ENCODE results near the gene MRPS27. TPM values are rescaled to one million over a fixed set of nuclear protein-coding genes. Genes with fewer than 3 reads are reported as not detected.

The MRPS27 gene
- polyA plus RNA-seq, 2 of the 4 experiments (the other 2 are of a cell fraction) = 81.0 to 141 TPM

DNA sequence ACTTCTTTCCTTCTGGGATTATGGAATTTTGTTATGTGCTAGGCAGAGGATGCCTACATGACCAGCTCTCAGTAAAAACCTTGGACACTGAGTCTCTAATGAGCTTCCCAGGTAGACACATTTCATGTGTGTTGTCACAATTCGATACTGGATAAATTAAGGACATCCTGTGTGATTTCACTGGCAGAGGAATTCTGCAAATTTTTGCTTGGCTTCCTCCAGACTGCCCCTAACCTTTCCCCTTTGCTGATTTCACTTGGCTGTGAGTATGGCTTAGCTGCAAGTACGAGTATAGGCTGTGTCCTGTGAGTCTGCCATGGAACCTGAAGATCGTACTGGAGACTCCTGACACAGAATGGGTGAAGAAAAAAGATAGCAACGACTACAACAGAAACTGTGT lies 47.6 kb downstream of the MRPS27 start:
- no peaks in the 10 kb centered on the region for H3K9me3 ChIP-seq
- TF ChIP-seq HOXB5 (CRISPR knock-in tag; IDR thresholded peaks at IDR 0.05) (no peak), FOXS1 (CRISPR knock-in tag; IDR thresholded peaks at IDR 0.05) (no peak), BHLHE40 (IDR thresholded peaks at IDR 0.05; ENCODE audit: low read depth, low read length) (no peak), CEBPB (IDR thresholded peaks at IDR 0.05) (no peak), TFCP2L1 (CRISPR knock-in tag; IDR thresholded peaks at IDR 0.05) (no peak), NPAS2 (CRISPR knock-in tag; IDR thresholded peaks at IDR 0.05; ENCODE audit: borderline replicate concordance) (no peak), RNF2 (IDR thresholded peaks at IDR 0.05; ENCODE audit: borderline replicate concordance, low read depth) (no peak), POLR2AphosphoS2 (conservative IDR thresholded peaks at IDR 0.05; ENCODE audit: low read length) (no peak), CBX2 (IDR thresholded peaks at IDR 0.05; ENCODE audit: borderline replicate concordance, low read depth) (no peak), EP300 (IDR thresholded peaks at IDR 0.05) (no peak), RARB (CRISPR knock-in tag; IDR thresholded peaks at IDR 0.05) (no peak), MYC (IDR thresholded peaks at IDR 0.05; ENCODE audit: borderline replicate concordance, low read length) (no peak)
- TF ChIP-seq, protein P1, sequence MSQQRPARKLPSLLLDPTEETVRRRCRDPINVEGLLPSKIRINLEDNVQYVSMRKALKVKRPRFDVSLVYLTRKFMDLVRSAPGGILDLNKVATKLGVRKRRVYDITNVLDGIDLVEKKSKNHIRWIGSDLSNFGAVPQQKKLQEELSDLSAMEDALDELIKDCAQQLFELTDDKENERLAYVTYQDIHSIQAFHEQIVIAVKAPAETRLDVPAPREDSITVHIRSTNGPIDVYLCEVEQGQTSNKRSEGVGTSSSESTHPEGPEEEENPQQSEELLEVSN (IDR thresholded peaks at IDR 0.05; ENCODE audit: borderline replicate concordance, low read depth) = no peak
- TF ChIP-seq, protein P2, sequence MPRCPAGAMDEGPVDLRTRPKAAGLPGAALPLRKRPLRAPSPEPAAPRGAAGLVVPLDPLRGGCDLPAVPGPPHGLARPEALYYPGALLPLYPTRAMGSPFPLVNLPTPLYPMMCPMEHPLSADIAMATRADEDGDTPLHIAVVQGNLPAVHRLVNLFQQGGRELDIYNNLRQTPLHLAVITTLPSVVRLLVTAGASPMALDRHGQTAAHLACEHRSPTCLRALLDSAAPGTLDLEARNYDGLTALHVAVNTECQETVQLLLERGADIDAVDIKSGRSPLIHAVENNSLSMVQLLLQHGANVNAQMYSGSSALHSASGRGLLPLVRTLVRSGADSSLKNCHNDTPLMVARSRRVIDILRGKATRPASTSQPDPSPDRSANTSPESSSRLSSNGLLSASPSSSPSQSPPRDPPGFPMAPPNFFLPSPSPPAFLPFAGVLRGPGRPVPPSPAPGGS (IDR thresholded peaks at IDR 0.05) = no peak
- TF ChIP-seq, protein P3, sequence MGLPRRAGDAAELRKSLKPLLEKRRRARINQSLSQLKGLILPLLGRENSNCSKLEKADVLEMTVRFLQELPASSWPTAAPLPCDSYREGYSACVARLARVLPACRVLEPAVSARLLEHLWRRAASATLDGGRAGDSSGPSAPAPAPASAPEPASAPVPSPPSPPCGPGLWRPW (IDR thresholded peaks at IDR 0.05) = no peak
- TF ChIP-seq, protein P4, sequence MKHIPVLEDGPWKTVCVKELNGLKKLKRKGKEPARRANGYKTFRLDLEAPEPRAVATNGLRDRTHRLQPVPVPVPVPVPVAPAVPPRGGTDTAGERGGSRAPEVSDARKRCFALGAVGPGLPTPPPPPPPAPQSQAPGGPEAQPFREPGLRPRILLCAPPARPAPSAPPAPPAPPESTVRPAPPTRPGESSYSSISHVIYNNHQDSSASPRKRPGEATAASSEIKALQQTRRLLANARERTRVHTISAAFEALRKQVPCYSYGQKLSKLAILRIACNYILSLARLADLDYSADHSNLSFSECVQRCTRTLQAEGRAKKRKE (CRISPR knock-in tag; IDR thresholded peaks at IDR 0.05; ENCODE audit: low read depth) = no peak
- H3K27ac ChIP-seq = no peak overlapping the region
- 79% methylated on average over 4 of the region's 4 CpGs for WGBS (ENCODE audit: missing lambda C conversion rate)
- H3K4me2 ChIP-seq = no peak overlapping the region
- no peak for DNase-seq (ENCODE audit: low read depth in 1 of 2, low spot score in 1 of 2)
- H3K4me1 ChIP-seq = peaks cover 17% of the 10 kb centered on the region
- CTCF ChIA-PET = interaction anchor here (1.0 to 1.6 kb wide), 4 partner anchors 8 to 36 kb away, joined by 3 to 6 read pairs (median 4); no protein-coding TSS in a partner anchor
- no peak for ATAC-seq
- H3K4me3 ChIP-seq = no peak overlapping the region
- FAIRE-seq = no peak
- POLR2A ChIA-PET = no interaction called here

DNA sequence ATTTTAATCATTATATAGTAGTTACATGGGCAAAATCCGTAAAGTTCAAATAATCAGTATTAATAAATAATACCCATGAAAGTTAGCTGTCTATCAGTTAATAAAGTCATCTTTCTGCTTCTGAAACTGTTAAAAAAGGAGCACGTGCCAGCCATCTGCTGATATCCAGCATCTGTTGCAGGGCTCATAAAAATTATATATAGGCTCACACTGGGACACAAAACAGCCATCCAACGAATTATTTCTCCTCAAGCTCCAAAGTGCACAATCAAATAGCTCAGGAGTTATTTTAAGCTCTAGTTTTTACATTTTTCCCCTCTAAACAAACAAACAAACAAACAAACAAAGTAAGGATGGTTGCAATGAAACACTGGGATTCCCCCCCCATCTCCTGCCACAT lies 48.3 kb downstream of the MRPS27 start:
- TF ChIP-seq ZFP36 (IDR thresholded peaks at IDR 0.05; ENCODE audit: borderline replicate concordance, partially characterized antibody) = no peak
- TF ChIP-seq HOXB13 (CRISPR knock-in tag; IDR thresholded peaks at IDR 0.05; ENCODE audit: low read depth) = no peak
- TF ChIP-seq JUN (IDR thresholded peaks at IDR 0.05) = no peak
- TF ChIP-seq ESRRA (IDR thresholded peaks at IDR 0.05; ENCODE audit: borderline replicate concordance, low read length) = no peak
- TF ChIP-seq SREBF2 (IDR thresholded peaks at IDR 0.05) = no peak
- no peak for TF ChIP-seq ZNF302 (CRISPR knock-in tag; IDR thresholded peaks at IDR 0.05)
- no peak for TF ChIP-seq CBX2 (IDR thresholded peaks at IDR 0.05; ENCODE audit: borderline replicate concordance, low read depth)
- no peak for TF ChIP-seq EHMT2 (IDR thresholded peaks at IDR 0.05; ENCODE audit: low read depth)
- no peak for TF ChIP-seq POLR2AphosphoS2 (conservative IDR thresholded peaks at IDR 0.05; ENCODE audit: low read length)
- no peak for TF ChIP-seq NR3C1 (IDR thresholded peaks at IDR 0.05)
- TF ChIP-seq, protein P5, sequence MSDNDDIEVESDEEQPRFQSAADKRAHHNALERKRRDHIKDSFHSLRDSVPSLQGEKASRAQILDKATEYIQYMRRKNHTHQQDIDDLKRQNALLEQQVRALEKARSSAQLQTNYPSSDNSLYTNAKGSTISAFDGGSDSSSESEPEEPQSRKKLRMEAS (IDR thresholded peaks at IDR 0.05) = no peak
- TF ChIP-seq RARB (CRISPR knock-in tag; IDR thresholded peaks at IDR 0.05) = no peak
- TF ChIP-seq KDM5A (IDR thresholded peaks at IDR 0.05) = no peak
- TF ChIP-seq MAFK (IDR thresholded peaks at IDR 0.05; ENCODE audit: partially characterized antibody) = no peak
- TF ChIP-seq ZSCAN20 (CRISPR knock-in tag; IDR thresholded peaks at IDR 0.05) = no peak
- TF ChIP-seq HOXB5 (CRISPR knock-in tag; IDR thresholded peaks at IDR 0.05) = no peak
- TF ChIP-seq, protein P6, sequence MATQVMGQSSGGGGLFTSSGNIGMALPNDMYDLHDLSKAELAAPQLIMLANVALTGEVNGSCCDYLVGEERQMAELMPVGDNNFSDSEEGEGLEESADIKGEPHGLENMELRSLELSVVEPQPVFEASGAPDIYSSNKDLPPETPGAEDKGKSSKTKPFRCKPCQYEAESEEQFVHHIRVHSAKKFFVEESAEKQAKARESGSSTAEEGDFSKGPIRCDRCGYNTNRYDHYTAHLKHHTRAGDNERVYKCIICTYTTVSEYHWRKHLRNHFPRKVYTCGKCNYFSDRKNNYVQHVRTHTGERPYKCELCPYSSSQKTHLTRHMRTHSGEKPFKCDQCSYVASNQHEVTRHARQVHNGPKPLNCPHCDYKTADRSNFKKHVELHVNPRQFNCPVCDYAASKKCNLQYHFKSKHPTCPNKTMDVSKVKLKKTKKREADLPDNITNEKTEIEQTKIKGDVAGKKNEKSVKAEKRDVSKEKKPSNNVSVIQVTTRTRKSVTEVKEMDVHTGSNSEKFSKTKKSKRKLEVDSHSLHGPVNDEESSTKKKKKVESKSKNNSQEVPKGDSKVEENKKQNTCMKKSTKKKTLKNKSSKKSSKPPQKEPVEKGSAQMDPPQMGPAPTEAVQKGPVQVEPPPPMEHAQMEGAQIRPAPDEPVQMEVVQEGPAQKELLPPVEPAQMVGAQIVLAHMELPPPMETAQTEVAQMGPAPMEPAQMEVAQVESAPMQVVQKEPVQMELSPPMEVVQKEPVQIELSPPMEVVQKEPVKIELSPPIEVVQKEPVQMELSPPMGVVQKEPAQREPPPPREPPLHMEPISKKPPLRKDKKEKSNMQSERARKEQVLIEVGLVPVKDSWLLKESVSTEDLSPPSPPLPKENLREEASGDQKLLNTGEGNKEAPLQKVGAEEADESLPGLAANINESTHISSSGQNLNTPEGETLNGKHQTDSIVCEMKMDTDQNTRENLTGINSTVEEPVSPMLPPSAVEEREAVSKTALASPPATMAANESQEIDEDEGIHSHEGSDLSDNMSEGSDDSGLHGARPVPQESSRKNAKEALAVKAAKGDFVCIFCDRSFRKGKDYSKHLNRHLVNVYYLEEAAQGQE (IDR thresholded peaks at IDR 0.05) = no peak
- DNase-seq (ENCODE audit: low read depth in 1 of 2, low spot score in 1 of 2) (no peak), ATAC-seq (no peak), FAIRE-seq (no peak)
- Histone ChIP-seq H3K4me2 (no peak overlapping the region), H3K4me1 (peaks cover 19% of the 10 kb centered on the region), H3K27ac (no peak overlapping the region), H3K9me3 (no peaks in the 10 kb centered on the region), H3K4me3 (no peak overlapping the region)
- 83% methylated on average over 3 of the region's 3 CpGs for whole genome bisulfite sequencing (ENCODE audit: missing lambda C conversion rate)
- ChIA-PET POLR2A (interaction anchor here (0.9 kb wide), 1 partner anchor 9 kb away, joined by 3 read pairs; no protein-coding TSS in a partner anchor), CTCF (interaction anchor here (1.0 to 1.6 kb wide), 3 partner anchors 8 to 20 kb away, joined by 3 to 6 read pairs (median 5); no protein-coding TSS in a partner anchor)
